Stimulated activated naive CD8-positive, alpha-beta T cell treated with anti-CD3 and anti-CD28 coated beads, Interleukin-15, Interleukin-2, amounts not matched to agents 100 U/mL and 50 U/mL, for 24 hours (primary cell): ENCODE measurements around the gene LRP10.

ENCODE experiments used
- ATAC-seq: fragments of 150-1000 bp; cut with Tn5 transposase; one replicate; pipeline ENCODE4 v1.10.0; 2021
- DNase-seq: peaks from one replicate; pipeline ENCODE4 v3.0.0; 2021

The LRP10 gene

DNA sequence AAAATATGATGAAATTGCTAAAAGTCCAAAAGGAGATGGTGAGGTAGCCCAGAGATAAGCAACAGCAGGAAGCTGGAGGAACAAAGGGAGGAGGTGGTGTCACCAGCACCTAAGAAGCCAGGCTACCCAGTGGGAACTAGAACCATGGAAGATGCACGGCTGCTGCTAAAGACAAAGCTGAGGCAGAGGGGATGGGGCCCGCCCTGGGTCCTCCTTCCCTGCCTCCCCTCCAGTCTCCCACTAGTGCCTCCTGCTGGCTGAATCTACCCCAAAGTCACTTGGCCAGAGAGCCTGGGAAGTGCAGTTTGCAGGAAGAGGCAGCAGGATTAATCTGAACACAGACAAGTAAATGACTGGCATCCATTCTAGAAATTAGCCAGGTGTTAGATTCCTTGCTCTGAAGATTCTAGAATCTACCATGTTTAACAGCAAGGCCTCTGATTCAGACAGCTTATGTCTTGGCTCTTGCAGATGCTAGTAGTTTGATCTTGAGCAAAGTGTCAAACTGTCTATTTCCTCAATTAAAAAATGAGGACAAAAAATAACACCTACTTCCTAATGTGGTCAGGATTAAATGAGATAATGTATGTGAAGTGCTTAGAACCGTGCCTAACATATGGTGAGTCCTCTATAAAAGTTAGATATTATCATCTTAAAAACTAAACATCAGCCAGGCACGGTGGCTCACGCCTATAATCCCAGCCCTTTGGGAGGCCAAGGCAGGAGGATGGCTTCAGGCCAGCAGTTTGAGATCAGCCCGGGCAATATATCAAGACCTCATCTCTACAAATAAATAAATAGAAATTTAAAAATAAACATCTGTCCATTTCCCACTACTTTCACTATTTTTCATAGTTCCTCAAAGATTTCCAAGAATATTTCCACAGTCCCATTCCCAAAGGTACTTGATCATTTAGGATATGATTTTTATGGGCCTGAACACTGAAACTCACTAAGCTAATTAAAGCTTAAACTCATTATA lies 5.8 kb upstream of the LRP10 start:
- ATAC-seq (no peak), DNase-seq (peak; percentile 45)

DNA sequence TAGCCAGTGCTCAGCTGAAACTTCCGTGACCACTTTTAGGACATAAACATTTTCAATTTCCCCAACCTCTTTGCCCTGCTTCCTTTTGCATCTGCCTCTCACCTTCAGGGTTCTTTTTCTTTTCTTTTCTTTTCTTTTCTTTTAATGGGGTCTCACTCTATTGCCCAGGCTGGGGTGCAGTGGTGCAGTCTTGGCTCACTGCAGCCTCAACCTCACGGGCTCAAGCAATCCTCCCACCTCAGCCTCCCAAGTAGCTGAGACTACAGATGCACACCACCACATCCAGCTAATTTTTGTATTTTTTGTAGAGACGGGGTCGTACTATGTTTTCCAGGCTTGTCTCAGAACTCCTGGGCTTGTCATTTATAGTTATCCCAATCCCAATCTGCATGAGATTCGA lies 4.7 kb upstream of the LRP10 start:
- no peak for DNase-seq

DNA sequence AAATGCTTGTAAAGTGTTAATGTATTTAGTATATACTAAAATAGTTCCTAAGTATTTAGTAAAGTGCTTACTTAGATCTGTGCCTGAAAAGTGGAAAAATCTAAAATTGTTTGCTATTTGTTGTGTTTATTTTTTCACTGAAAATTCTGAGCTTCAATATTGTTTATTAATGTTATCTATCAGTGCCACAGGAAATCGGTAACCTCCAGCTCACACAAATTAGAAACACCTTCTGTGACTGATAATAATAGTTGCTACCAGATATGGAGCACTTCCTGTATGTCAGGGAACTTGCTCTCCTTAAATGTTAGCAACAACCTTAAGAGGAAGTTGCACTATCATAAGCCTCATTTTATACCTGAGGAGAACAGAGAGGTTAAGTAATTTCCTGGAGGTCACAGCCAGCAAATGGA lies 723 bp upstream of the LRP10 start:
- ATAC-seq (peak; percentile 53), DNase-seq (no peak)

More for the DNA sequence above, 4.7 kb upstream of the LRP10 start:
- no peak for ATAC-seq

DNA sequence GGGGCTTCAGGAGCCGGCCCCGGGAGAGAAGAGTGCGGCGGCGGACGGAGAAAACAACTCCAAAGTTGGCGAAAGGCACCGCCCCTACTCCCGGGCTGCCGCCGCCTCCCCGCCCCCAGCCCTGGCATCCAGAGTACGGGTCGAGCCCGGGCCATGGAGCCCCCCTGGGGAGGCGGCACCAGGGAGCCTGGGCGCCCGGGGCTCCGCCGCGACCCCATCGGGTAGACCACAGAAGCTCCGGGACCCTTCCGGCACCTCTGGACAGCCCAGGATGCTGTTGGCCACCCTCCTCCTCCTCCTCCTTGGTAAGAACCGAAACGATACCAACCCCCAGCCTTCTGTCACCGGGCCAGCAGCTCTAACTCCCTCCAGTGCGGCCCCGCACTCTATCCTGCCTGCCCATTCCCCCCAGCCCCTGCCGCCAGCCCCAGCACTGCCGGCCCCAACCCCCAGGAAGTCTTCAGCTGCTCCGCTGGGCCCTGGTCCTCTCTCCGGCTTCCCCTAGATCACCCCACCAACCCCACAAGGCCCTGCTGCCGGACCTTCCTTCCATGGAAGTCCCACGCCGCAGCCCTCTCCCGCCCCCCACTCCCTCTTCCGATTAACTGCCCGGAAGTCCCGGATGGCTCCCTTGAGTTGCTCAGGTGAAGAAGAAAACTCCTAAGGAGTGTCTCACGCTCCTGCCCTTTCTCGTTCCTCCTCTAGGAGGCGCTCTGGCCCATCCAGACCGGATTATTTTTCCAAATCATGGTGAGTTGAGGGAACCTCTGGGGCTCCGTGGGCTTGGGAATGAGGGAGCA lies 693 bp downstream of the LRP10 start:
- peak; percentile 81 for DNase-seq

DNA sequence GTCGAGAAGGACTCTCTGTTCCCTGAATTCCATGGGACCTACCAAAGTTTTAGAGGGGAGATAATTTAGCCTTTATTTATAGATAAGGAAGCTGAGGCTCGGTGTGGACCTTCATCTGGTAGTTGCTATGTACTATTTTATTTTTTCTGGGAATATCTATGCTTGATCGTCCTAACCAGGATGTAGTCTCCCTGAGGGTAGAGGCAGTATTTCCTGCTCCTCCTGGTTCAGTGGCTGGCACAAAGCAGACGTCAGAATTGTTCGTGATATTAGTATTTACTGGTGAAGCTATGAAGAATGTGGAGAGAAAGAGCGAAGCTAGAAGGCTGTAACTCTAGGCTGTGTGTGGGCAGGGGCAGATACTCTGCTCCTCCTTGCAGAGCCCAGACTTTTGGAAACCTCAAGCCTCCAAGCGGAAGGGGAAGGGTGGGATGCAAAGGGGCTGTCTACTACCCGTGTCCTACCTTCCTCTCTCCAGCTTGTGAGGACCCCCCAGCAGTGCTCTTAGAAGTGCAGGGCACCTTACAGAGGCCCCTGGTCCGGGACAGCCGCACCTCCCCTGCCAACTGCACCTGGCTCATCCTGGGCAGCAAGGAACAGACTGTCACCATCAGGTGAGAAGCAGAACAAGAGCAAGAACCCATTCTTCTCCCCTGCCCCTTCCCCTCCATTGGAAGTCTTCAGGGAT lies 1.4 kb downstream of the LRP10 start:
- DNase-seq: no peak
- no peak for ATAC-seq

More for the DNA sequence above, 693 bp downstream of the LRP10 start:
- ATAC-seq: peak; percentile 31

DNA sequence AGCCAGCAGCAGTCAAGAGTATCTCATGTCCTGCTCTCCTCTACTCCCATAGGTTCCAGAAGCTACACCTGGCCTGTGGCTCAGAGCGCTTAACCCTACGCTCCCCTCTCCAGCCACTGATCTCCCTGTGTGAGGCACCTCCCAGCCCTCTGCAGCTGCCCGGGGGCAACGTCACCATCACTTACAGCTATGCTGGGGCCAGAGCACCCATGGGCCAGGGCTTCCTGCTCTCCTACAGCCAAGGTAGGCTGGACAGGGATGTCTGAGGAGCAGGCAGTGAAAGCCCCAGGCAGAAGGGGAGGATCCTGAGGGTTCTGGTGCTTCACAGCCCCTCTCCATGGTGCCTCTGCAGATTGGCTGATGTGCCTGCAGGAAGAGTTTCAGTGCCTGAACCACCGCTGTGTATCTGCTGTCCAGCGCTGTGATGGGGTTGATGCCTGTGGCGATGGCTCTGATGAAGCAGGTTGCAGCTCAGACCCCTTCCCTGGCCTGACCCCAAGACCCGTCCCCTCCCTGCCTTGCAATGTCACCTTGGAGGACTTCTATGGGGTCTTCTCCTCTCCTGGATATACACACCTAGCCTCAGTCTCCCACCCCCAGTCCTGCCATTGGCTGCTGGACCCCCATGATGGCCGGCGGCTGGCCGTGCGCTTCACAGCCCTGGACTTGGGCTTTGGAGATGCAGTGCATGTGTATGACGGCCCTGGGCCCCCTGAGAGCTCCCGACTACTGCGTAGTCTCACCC lies 3.6 kb downstream of the LRP10 start:
- ATAC-seq (no peak), DNase-seq (no peak)

DNA sequence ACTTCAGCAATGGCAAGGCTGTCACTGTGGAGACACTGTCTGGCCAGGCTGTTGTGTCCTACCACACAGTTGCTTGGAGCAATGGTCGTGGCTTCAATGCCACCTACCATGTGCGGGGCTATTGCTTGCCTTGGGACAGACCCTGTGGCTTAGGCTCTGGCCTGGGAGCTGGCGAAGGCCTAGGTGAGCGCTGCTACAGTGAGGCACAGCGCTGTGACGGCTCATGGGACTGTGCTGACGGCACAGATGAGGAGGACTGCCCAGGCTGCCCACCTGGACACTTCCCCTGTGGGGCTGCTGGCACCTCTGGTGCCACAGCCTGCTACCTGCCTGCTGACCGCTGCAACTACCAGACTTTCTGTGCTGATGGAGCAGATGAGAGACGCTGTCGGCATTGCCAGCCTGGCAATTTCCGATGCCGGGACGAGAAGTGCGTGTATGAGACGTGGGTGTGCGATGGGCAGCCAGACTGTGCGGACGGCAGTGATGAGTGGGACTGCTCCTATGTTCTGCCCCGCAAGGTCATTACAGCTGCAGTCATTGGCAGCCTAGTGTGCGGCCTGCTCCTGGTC lies 4.3 kb downstream of the LRP10 start:
- DNase-seq (no peak), ATAC-seq (no peak)

DNA sequence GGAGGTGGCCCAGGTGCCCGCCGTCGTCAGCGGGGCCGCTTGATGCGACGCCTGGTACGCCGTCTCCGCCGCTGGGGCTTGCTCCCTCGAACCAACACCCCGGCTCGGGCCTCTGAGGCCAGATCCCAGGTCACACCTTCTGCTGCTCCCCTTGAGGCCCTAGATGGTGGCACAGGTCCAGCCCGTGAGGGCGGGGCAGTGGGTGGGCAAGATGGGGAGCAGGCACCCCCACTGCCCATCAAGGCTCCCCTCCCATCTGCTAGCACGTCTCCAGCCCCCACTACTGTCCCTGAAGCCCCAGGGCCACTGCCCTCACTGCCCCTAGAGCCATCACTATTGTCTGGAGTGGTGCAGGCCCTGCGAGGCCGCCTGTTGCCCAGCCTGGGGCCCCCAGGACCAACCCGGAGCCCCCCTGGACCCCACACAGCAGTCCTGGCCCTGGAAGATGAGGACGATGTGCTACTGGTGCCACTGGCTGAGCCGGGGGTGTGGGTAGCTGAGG lies 5.5 kb downstream of the LRP10 start:
- no peak for ATAC-seq

DNA sequence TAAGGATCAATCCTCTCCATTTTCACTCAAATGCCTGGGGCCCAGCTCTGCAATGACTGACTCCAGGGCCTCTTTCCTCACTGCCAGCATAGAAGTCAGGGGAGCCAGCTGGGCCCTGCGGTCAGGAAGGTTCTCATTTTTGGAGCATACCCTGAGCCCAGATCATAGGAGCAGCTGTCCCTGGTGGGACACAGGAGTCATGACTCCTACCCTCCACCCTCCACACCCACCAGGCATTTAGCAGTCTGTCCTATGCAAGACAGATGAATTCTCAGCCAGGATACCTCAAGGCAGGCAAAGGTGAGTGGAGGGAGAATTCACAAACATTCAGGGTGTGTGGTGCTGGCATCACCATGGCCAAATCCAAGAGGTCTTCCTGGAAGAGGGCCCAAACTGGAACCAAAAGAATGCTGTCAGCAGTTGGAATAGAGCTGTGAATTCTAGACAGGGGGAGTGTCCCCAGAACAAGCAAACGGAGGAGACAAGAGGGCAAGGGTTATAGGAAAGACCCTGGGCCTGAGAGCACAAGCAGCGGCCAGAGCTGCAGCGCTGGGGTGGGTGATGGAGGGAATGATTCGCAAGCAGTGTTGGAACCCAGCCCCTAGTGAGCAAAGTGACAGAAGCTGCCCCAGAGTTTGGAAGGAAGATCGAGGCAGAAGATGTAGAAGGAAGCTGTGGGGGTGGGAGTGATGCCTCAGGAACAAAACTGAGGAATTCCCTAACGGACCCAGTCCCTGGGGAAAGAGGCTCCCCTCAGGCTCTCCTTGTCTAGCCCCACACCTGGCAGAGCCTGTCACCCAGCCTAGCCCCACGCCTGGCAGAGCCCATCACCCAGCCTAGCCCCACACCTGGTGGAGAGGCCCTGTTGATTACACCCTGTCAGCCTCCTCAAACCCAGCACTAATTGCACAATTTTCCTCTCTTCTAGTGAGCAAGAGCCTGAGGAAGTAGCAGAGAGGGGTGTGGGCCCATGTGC lies 7.0 kb downstream of the LRP10 start:
- ATAC-seq (no peak), DNase-seq (no peak)

More for the DNA sequence above, 5.5 kb downstream of the LRP10 start:
- DNase-seq: no peak

DNA sequence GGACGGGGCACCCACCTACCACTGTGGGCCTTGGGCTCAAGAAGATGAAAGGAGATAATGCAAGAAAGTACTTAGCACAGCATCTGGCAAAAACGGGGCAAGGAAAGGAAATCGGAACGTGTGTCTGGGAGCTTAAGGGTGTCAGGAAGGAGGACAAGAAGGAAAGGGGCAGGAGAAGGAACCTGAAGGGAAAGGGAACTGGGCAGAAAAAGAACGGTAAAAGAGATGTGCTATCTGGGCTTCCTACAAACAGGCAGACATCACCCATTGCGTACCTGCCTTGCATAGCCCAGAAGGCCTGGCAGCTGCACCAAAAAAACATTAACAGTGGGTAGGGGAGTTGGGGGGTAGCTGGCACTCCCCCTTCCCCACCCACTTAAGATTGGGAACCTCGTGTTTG lies 10.5 kb downstream of the LRP10 start:
- ATAC-seq (no peak), DNase-seq (no peak)

DNA sequence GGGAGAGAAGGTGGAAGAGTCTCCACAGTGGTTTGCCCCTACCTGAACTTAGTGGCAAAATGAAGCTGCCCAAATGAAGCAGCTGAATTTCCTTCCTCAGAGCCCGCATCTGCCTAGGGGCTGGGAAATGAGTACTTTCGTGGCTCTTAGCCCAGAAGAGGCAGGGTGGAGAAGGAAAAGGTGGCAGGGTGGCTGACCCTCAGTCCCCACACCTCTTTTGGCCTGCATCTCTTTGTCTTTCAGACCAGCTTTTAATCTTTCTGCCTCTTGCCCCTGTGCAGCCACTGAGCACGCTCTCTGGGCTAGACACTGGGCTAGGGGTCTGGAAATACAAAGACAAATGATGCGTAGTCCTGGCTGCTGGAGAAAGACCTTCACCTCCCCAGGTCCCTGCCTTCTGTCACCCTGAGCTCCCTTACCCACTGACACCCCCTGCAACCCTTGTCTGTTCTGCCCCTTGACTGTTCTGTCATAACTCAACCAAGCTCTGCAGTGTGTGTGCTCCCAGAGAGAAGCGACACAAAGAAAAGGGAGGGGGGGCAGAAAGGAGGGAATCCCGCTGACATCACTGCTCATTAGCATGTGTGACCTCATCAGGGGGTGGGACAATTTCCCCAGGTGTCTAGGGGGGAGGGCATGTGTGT lies 11.1 kb downstream of the LRP10 start:
- ATAC-seq: no peak

DNA sequence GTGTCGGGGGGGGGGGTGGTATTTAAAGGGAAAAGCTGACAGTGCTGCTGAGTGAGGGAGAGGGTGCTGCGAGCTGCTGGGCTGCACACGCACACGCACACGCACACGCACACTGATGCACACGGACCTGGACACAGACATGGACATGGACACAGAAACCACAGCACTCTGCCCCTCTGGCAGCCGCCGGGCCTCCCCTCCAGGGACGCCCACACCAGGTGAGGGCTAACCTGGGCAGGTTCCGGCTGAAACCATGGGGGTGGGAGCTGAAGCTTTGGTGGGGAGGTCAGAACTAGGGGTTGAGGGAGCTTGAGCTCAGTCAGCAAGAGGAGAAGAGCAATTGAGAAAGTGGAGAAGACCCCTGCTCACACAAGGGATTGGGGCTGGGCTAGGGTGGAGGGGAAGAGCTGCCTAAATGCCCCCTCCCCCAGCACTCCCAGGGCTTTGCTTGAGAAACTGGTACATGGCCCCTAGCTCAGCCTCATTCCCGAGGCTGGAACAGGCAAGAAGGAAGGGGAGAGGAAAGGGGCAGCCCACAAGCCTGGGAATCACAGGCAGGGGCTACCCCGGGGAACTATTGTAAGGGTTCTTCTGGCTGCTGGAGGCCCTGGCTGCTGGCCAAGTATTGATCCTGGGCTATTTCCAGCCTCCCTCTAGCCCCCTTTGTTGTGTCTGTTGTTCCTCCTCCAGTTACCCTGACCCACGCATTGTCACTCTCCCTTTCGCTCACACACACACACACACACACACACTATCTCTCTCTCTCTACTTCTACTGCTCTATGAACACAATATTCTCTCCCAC lies 11.8 kb downstream of the LRP10 start, which contains the start of gene REM2:
Gene REM2 (plus strand): TSS at position 50 of the 804 bp plus-strand sequence. CDS start 66 bp downstream, at position 116.
- no peak for DNase-seq

More for the DNA sequence above, 11.1 kb downstream of the LRP10 start:
- DNase-seq: no peak

DNA sequence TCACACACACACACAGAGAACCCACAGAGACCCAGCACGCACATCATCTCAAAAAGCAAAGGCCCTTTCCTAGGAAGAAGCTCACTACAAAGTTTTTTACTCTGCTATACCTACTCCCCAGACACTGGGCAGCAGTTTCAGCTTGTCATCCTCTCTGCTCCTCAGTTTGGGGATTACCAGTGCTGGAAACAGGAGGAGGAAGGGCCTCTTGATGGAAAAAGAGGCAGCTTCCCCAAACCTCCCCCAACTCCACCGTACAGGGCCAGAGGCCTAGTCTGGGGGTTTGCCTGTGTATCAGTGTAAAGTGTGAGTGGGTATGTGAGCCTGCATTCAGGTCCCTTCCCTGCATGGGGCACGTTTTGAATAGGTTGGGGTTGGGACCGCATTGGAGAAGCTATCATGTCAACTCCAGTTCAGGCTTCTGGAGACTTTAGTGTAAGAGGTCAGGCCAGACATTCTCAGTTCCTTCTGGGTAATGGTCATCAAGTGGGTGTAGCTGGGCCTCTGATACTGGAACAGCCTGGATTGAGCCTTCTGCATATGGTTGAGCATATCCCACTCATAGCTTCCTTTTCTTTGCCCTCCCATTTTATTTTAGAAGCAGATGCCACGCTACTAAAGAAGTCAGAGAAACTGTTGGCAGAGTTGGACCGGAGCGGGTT lies 12.7 kb downstream of the LRP10 start:
- no peak for DNase-seq

More for the DNA sequence above, 11.8 kb downstream of the LRP10 start, which contains the start of gene REM2:
- no peak for ATAC-seq

DNA sequence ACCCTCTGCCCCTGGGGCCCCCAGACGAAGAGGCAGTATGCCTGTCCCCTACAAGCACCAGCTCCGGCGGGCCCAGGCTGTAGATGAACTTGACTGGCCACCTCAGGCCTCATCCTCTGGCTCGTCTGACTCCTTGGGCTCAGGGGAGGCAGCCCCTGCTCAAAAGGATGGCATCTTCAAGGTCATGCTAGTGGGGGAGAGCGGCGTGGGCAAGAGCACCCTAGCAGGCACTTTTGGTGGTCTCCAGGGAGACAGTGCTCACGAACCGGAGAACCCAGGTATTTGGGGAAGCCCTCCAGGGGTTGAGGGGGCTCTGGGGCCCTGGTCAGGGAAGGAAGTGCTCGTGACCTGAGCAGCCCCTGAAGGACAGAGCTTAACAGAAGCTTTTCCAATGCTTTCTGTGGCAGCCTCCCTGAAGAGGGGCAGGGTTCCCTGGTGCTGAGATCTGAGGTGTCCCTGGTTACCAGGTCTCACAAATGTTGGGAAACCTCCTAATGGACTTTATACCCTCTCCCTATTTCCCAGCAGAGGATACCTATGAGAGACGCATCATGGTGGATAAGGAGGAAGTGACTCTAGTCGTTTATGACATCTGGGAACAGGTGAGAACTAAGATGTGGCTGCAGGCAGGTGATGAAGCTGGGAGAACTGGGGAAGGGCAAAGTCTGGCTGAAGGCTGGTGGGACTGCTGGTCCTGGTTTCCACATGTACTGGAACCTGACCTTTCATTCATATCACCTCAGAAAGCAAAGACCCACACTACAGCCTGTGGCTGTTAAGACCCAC lies 13.4 kb downstream of the LRP10 start:
- DNase-seq (no peak), ATAC-seq (no peak)

More for the DNA sequence above, 12.7 kb downstream of the LRP10 start:
- no peak for ATAC-seq

DNA sequence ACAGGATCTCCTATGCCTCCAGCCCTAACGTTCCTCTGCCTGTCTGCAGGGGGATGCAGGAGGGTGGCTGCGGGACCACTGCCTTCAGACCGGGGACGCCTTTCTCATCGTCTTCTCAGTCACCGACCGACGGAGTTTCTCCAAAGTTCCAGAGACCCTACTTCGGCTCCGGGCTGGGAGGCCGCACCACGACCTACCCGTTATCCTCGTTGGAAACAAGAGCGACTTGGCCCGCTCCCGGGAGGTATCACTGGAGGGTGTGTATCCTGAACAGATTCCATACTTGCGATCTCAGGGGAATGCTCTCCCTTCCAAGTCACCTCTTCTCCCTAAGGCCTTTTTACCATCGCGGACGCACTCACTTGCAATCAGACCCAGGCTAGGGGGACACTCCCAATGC lies 14.4 kb downstream of the LRP10 start:
- ATAC-seq (no peak), DNase-seq (no peak)

DNA sequence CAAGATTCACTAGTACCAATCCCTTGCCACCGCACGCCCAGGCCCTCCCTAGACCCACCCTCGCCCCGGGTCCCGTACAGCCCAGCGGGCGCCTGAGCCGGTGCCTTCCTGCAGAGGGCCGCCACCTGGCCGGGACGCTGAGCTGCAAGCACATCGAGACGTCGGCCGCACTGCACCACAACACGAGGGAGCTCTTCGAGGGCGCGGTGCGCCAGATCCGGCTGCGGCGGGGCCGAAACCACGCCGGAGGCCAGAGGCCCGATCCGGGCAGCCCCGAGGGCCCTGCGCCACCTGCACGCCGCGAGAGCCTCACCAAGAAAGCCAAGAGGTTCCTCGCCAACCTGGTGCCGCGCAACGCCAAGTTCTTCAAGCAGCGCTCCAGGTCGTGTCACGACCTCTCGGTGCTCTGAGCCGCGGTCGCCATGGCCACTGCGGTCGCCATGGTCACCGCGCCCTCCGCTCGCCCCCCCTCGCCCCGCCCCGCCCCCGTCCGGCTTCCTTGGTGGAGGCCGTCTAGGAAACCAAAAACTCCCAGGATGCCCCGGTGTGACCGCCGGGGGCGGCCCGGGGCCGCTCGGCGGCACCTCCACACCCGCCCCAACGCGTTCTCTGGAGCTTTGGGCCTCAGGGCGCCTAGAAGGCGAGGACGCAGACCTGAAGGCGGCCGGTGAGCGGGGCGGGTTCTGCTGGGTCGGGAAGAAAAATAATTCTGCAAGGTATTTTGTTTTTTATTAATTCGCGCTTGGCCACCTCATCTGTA lies 15.1 kb downstream of the LRP10 start:
- ATAC-seq: peak; percentile 67
- peak; percentile 77 for DNase-seq
